HK-2 (cell line): ENCODE results near the gene CDH8.
"Not testable (repeated sequence)": the region's sequence is repeated elsewhere in the genome, so short reads cannot be mapped to it uniquely, and the experiment has no call there.

ENCODE experiments used
- DNase-seq: peaks from one replicate; pipeline ENCODE4 v3.0.0-alpha.2; 2018; ENCODE audit not compliant: unreplicated experiment

The CDH8 gene

DNA sequence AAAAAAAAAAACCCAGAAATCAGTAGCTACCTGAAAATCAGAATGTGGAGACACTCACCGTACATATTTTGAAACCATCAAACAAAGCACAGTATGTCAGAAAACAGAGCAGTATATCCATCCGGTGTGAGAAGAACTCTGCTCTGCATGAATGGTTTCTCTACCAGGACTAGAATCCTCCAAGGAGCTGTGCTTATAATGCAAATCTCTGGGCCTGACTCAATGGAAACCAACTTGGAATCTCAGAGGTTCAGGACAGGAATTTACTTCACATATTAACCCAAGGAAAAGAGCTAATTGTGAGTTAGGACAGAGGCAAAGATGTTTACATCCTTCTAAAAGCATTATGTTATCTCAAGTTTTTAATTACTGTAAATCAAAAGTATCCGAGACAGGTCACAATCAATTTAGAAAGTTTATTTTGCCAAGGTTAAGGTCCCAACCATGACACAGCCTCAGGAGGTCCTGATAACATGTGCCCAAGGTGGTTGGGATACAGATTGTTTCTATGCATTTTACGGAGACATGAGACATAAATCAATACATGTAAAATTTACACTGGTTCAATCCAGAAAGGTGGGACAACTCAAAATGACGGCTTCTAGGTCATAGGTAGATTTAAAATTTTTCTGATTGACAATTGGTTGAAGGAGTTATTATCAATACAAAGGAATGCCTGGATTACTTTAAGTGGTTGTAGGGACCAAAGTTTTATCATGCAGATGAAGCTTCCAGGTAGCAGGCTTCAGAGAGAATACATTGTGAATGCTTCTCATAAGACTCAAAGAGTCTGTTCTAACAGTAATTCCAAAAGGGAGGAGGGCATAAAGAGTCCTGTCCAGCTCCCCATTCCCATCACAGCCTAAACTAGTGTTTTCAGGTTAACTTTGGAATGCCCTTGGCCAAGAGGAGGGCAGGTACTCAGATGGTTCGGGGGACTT is 164.1 kb downstream of the CDH8 start:
- DNase-seq: no peak

DNA sequence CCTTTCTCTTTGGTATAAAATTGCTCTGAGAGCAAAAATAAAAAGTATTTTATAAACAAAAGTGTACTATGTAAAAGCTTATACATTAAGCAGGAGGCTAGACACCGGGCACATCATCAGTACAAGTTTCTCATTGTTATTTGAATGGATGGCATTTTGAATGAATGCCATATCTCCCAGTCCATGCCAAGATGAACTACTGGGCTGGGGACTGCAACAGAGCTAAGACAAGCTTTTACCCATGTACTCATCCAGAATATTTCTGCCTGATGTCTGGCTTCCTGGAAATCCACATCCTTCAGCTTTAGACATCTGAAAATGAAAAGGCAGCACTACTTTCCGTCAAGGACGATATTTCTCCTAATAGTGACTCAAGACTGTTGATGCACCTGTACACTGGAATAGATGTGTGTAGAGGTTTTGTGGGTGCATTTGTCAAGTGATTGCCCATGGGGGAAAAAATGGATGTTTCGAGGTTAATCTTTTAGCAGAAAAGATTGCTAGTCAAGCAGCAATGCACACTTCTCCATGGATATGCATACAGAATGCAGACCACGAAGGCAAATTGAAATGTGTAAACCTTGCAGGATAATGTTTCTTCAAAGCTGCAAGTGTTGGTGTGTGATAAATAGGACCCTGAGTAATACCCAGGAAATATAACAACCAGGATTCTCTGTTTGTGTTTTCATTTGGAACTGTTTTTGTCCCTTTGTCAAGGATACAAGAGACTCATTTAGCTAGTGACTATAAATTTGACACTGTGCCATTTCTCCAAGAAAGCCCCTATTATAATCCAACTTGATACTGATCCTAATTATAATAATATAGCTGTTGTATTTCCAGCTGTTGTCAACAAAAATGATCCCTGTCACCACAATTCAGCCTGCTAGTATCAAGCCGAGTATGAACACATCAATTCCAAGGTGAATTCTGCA is 173.8 kb downstream of the CDH8 start:
- no peak for DNase-seq

DNA sequence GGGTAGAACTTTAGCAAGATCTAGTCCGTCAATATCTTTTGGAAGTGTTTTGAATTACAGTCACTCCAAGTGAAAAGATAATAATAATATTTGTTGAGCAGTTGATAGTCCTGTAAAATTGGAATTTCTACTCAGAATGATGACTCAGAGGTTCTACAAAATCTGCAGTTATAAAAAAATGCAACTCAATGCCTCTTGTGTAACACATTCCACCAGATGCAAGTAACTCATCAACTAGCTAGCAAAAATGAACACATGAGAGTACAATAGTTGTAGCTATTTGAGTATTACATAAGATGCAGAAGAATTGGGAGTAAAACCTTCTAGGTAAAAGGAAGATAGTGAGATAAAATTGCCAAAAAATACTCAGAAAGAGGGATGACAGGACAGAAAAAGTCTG is 177.2 kb downstream of the CDH8 start:
- DNase-seq: no peak

DNA sequence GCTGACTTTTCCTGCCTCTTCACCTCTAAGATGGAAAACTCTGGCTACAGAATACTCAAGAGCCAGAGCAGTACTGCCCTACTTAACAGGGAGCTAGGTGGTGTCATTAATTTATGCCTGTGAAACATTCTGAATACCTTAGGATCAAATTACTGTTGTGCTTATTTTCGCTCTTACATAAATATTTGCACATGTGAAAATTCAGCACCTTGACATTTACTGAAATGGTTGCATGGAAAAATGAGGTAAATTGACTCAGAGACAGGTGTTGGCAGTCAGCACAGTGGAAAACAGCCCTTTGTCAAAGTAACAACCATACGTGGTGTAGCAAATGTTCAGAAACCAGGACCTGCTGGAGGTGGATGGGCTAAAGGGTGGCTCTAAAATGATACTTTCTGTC is 193.6 kb downstream of the CDH8 start:
- DNase-seq: no peak

DNA sequence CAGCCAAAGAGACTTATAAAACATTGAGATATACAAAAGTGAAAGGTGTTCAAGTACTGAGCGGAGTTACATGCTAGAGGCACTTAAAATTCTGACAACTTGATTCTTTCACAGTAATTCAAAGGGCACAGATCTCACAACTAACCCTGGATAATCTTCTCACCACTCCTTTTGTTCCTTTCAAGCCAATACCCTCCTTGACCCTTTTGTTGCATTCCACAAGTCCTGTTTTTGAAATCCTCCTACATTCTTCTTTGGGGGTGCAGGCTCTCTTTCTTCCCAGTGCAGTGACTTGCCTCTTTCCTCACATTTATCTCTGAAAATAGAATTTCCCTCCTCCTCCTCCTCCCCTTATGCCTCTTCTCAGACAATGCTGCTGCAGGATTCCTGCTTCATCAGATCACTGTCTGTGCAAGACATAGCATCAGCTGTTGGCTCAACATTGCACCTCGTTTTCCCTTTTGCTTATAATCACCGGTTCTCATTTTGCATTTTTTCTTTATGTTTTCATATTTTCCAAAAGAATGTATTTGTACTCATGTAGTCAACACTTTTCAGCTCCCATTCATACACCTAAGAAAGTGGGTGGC is 199.3 kb downstream of the CDH8 start:
- no peak for DNase-seq

DNA sequence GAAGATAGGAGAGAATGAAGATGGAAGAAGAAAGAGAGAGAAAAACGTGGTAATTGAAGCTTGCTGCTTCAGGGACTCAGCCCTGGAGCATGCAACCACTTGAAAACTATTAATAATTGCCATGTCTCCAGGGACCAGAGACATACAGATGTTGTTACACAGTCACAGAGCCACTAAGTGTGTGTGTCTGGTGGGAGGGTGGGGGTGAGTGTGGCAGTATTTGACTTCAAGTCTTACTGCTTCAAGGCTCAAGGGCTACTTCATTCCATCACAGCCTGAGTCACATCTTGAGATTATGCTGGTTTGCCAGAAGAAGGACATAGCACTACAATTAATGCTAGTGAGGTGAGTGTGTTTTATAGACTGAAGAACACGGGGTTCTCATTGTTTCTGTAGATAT is 202.2 kb downstream of the CDH8 start:
- DNase-seq: no peak

DNA sequence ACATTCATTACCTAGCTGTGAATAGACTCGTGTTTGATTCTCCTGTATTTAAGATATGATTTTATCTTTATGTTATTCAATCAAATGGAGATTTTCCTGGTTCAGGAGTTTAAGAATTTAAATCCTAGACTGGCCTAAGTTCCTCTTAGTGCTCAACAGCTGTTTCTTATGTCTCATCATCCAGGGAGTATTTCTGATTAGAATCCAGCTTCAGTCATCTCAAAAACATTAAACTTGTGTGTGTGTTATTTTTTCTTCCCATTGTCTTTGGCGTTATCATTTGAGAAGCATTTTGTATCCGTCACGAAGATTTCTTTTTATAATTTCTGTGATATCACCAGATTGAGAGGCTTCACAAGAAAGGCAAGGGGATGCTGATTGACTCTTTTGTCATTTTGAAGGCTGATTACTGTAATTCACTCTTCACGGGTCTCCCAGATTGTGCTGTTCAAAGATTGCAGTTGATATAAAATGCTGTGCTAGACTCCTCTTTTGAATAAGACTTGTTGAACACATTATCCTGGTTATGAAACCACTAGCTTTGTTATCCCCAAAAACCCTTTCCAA is 204.8 kb downstream of the CDH8 start:
- no peak for DNase-seq

DNA sequence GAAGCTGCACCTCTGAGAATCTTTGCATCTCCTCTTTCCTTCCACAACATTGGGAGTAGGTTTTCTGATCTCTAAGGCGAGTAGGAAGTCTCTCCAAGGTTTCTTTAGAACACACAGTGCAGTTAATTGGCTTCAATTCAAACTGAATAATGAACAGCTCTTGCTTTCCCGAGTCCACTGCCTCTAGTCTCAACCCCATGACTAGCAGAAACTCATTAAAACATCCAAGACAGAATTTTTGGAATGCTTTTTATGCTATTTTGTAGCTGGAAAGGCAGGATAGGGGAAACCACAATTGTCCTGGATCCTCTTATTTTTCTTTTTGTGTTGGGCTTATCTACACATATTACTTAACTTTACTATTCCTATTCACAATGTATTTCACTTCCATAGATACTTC is 206.6 kb downstream of the CDH8 start:
- no peak for DNase-seq

DNA sequence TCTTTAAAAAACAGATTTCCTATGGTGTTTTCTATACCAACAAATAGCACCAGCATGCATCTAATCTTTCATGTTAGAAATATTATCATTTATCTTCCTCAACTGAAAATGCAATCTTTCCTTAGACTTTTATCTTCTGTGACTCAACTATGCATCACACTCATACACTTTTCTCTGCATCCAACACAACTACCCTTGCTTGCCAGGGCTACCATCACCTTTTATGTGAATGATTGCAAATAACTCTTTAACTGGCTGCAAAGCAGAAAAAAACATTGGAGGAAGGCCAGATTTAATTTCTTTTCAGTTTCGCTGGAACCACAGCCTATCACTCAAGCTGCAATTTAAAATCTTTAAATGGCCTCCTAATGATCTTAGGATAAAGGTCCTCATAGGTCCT is 212.9 kb downstream of the CDH8 start:
- no peak for DNase-seq

DNA sequence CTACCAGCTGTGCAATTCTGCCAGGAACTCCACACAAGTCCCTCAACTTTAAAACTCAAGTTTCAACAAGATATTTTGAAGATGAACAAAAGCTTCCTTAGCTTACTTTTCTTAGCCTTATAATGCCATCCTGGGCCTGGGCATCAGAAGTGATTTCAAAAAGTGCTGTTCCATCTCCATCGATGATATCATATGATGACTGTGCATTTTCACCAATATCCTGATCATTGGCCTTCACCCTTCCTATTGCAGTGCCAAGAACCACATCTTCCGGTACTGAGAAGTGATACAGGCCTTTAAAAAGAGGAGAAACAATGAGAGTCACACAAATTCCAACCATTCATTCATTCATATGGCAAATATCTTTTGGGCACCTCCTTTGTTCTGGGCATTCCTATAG is 215.4 kb downstream of the CDH8 start:
- no peak for DNase-seq

DNA sequence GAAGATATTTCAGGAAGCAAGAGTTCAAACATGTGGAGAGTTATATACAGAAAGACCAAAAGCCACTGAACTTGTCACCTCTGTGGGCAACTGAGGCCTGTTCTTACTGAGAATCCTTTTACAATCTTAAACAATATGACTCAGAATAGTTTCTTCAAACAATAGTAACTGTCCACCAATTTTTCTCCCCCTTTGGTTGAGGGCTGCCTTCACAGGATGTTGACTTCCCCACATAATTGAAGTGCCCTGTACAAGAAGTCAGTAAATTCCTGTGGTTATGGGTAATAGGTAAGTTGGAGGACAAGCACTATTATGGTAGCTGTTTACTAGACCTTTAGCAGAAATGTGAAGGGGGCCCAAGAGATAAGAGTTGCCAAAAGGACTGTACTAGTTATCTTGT is 215.8 kb downstream of the CDH8 start:
- no peak for DNase-seq

DNA sequence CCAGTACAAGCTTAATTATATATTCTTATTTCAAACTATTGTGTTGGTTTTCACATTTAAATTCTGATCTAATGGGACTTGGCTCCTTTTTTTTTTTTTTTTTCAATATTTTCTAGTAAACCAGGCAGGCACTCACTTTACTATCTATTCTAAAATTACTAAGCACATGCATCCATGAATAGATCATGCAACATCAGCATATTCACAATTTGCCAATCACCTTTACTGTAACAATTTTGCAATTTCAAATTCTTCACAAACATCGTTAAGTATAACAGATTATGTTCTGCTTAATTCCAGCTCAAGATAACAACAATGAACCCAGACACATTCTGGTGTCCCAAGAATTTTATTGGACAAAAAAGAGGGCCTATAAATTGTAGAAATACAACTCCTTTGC is 217.4 kb downstream of the CDH8 start:
- DNase-seq: no peak

DNA sequence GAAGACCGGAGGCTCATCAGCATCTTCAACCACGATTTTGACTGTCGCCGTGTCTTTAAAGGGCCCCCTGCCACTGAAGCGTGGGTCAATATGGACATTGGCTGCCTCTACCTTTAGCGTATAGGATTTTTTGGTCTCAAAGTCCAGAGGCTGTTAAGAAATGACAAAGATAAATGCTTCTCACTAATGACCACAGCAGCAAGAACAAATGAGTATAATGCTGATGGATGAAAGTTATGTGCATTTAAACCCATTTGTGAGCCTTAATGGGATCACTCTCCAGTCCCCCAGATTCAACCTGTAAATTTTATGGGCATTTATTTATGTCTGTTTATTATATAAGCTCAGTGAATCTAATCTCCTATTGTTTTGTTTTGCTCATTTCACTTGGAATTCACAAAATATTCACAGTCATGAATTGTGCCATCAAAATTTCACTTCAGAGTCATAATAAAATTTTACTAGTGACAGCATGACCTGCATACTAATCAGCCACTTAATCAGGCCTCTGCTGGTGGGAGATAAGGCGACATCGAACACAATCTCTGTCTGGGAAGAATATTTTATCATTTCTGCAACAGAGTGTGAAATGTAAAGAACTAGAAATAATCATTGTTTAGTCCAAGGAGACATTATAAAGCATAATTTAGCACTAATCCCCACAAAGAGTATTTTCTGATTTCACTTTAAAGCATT is 218.5 kb downstream of the CDH8 start:
- no peak for DNase-seq

DNA sequence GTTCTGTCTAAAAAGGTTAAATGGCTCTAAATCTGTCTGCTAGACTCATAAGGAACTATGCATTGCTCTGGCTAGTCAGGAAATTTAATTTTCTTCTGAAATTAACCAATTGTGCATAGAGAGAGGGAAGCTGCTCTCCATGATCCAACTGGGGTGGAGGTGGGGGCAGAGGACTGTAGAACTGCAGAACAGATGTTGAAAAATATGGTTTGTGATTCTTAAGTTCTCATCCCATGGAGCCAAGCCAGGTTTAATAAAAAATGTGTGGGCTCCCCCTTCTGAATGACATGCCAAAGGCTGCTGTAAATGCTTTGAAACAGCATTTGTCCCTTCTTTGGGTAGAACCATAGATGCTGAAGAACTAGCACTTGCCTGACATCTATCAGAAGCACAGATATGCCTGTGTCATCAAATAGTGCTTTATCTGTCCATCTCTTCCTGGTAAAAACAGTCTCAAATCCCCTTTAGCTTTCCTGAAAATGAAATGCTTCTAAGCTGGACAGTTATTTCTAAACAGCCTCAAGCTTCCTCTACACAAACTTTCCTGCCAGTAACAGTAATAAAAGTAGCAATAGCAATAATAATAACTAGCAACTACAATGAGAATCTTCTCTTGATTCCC is 221.4 kb downstream of the CDH8 start:
- DNase-seq: no peak

DNA sequence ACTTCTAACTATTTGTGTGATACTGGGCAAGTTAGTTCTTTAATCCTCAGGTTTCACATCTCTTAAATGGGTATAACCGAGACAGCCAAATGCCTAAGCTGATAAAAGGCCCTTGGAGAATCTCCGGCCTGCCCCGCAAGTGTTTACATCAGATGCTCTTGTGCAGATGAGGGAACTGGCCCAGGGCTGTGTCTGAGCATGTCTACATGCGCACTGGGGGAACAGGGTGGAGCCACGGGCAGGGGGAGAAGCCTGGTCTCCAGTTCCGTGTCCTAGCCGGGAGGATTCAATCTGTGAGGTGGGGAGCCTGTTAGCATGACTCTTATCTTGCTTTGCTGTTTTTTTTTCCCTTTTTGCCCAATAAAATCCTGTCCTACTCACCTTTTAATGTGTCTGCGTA is 222.9 kb downstream of the CDH8 start:
- no peak for DNase-seq

DNA sequence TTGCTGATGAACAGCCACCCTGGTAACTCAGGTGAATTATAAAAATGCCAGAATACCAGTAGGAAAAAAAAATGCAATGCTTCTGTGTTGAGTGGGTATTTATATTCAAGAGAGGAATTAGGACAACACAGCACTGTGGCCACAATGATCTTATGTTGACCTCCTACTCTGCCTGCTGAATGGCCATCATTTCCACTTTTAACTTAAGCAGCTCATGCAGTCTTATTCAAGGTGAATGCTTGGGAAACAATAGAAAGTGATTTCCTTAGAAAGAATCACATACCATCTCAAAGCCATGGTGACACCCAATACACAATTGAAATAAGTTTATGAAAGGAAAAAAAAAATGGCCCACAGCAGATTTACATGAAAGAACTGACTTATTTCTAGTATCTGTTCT is 224.0 kb downstream of the CDH8 start:
- no peak for DNase-seq

DNA sequence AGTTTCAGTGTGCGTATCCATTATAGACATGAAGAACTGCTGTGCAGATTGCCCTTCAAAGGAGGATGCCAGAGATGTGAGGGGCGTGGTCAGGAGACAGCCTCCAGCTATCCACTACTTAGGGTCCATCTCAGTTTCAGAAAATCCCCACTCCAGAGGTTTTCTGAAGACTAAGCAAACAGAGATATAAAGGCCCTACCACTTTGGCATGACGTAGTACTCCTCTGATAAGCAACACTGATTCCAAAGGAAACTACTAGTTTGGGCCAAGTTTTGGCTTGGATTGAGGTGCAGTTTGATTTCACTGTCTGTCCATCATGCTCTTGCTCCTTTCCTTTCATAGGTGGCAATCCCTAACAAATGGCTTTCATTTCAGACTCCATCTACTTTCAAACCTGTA is 228.7 kb downstream of the CDH8 start:
- no peak for DNase-seq

DNA sequence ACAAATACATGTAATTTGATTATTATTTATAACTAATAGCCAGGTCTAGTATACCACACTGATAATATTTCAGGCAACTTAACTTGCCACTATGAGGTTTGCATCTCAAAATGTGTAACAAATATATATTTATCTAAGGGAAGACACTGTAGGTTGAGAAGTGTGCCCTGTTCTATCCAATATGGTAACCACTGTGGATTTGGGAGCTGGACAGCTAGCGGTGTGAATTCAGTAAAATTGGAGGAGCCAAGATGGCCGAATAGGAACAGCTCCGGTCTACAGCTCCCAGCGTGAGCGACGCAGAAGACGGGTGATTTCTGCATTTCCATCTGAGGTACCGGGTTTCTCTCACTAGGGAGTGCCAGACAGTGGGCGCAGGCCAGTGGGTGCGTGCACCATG is 235.0 kb downstream of the CDH8 start:
- DNase-seq: not testable (repeated sequence)

DNA sequence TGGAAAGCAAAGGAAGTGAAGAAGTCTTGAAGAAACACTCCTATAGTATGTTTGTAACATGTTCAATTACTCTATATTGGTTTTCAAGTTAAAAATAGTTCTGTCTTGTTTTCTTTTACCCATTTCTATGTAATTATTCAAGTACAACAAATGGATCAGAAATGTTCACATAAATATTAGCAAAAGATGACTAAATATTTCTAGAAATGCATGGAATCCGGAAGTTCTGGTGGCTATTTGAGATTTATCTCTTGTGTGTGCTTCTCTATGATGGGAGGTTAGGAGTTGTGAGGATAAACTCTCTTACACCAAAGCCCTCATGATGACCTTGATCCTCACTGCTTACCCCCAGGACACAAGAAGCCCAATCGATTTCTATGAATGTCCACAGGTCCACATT is 237.5 kb downstream of the CDH8 start:
- DNase-seq: no peak

DNA sequence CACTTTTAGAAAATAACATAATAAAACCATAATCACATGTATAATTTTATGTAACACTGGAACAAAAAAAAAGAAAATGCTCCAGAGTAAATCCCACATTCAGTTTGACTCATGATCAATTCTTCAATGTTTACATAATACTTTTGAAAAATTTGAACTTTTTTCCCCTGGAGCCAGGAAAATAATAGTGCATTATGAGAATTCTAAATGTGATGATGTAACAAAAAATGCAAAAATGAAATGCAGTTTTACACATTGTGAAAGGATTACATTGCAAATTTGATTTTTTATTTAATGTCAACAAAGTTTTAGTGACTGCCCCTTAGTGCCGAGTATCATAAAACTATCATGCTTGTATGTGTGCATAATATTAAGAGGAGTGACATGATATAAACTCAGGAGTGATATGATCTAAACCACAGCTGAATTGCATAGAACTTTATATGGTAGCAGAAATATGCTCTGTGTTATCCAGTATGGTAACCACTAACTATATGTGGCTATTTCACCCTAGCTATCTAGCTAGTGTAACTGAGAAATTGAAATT is 238.2 kb downstream of the CDH8 start:
- DNase-seq: no peak

DNA sequence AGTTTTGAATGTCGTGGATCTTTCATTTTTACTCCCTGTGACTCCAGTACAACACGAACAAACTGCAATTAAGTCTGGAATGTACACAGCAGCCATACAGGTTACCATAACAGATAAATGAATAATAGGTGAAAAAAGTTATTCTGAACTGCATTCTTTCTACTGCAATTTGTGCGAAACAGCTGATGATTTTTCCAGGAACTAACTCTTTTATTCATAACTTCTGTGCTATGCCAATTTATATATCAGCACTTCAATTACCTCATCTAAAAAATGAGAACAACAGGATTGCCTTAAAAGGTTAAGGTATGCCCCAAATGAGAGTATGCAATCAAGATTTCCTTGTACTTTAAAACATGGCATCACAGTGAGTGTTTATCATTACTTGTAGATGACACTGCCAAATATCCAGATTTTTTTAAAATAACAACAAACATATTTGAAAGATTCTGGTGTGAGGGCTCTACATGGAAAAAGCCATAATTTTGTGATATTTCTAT is 238.9 kb downstream of the CDH8 start:
- no peak for DNase-seq
